Jurkat, Clone E6-1 (cell line): Measurements from ENCODE around the gene LCN9.

ENCODE experiments used
- DNase-seq: peaks from one replicate; pipeline ENCODE4 v3.0.0-alpha.2; 2011; ENCODE audit warnings: low read depth, low spot score
- H3K4me3 ChIP-seq: 2 replicates; pipeline ENCODE4 v1.5.1; 2011; ENCODE audit warnings: mild to moderate bottlenecking, low read length, control low read depth, moderate library complexity

LCN9 gene

GRCh38 chr9:135641745-135642144 is 21.4 kb upstream of the LCN9 start:
- H3K4me3 ChIP-seq: no peak overlapping the region
- no peak for DNase-seq

- H3K4me3 ChIP-seq: no peak overlapping the region
- DNase-seq: no peak
Measured at GRCh38 chr9:135644631-135645218, 18.4 kb upstream of the LCN9 start.

GRCh38 chr9:135647884-135648283 is 15.2 kb upstream of the LCN9 start:
- no peak overlapping the region for H3K4me3 ChIP-seq
- DNase-seq: no peak

- H3K4me3 ChIP-seq: no peak overlapping the region
Measured at GRCh38 chr9:135648494-135649410, 14.4 kb upstream of the LCN9 start.

DNA sequence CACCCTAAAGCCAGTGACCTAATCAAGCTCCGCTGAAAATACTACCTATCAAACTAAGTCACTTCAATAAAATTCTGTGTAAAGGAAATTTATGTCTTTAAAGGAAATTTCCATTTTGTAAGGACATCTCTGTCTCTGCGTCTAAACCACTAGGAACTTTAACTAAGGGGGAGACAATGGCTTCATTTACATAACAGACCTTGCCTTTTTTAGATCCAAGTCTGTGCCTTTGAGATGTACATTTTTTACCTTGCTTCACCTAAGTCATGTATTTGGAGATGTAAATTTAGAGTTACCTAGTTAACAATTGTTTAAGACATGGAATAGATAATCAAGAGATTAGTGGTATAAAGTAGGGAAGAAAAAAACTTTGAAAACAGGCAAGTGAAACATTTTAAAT is 13.6 kb upstream of the LCN9 start:
- H3K4me3 ChIP-seq: no peak overlapping the region
- no peak for DNase-seq

More at GRCh38 chr9:135648494-135649410, 14.4 kb upstream of the LCN9 start:
- DNase-seq: no peak

DNA sequence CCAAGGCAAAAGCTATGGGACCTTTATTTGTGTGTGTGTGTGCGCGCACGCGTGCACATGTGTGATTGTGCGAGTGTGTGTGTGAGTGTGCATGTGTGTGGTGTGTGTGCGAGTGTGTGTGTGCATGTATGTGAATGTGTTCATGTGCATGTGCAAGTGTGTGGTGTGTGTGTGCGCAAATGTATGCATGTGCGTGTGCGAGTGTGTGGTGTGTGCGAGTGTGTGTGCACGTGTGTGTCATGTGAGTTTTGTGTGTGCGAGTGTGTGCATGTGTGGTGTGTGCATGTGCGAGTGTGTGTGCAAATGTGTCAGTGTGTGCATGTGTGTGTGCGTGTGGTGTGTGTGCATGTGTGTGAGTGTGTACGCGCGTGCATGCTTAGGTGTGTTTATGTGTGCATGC is 12.7 kb upstream of the LCN9 start:
- no peak for DNase-seq
- H3K4me3 ChIP-seq: no peak overlapping the region

GRCh38 chr9:135655317-135655716 is 7.8 kb upstream of the LCN9 start:
- no peak for DNase-seq
- H3K4me3 ChIP-seq: no peak overlapping the region

DNA sequence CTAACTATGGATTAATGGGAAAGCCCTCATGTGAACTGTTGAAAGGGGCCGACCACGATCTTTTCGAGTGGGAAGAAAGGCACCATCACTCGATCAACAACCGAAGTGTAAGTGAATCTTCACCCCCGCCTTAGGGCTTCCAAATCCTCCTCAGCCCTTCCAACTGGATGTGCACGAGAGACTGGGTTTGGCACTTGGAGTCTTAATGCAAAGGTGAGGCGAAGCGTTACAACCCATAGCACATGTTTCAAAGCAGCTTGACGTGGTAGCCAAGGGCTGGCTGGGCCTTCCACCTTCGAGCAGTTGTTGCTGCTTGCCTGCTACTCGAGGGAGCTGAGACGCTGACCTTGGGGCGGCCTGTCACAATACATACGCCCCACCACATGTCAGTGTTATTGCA is 5.7 kb upstream of the LCN9 start:
- DNase-seq: no peak
- no peak overlapping the region for H3K4me3 ChIP-seq

DNA sequence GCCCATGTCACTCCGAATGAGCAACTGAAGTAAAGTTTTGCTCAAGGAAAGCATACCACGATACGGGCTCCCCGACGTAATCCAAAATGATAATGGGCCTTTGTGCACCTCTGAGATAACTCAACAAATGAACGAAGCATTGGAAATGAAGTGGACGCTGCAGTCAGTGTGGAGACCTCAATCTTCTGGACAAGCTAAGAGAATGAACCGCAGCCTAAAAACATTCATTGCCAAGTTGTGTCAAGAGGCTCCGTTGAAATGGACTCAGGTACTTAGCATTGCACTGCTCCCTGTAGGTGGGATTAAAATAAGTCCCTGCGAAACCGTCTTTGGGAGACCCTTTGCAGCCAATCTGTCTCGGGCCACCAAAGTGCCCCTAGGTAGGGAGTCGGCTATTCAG is 3.9 kb upstream of the LCN9 start:
- DNase-seq: no peak

GRCh38 chr9:135660407-135660806 is 2.7 kb upstream of the LCN9 start:
- no peak for DNase-seq
- H3K4me3 ChIP-seq: no peak overlapping the region

More for the DNA sequence above, 3.9 kb upstream of the LCN9 start:
- no peak overlapping the region for H3K4me3 ChIP-seq

- DNase-seq: no peak
Measured at GRCh38 chr9:135661816-135662560, 1.1 kb upstream of the LCN9 start.

DNA sequence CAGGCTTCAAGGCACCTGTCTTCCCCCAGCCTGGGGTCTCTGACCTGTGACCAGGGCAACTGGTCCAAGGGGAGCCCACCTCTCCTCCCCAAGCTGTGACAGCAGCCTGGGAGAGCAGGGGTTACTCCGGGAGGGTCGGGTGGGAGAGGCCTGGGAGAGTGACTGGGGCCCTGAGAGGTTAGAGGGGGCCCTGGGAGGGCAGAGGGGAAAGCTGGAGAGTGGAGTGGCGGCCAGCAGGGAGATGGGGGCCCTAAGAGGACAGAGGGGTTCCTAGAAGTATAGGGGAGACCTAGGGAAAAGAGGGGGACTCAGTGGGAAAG is 302 bp downstream of the LCN9 start:
- no peak overlapping the region for H3K4me3 ChIP-seq
- no peak for DNase-seq

More at GRCh38 chr9:135661816-135662560, 1.1 kb upstream of the LCN9 start:
- no peak overlapping the region for H3K4me3 ChIP-seq

DNA sequence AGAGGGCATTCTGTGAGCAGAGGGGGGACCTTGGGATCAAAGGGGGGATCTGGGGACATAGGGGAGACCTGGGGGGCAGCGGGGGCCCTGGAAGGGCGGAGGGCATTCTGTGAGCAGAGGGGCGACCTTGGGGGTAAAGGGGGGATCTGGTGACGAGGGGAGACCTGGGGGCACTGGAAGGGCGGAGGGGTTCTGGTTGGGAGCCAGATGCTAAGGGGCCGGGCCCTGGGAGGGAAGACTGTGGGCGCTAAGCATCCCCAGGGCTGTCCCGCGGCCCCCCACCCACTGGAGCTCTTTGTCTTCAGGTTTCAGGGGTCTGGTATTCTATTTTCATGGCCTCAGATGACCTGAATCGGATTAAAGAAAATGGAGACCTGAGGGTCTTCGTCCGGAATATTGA is 748 bp downstream of the LCN9 start:
- no peak overlapping the region for H3K4me3 ChIP-seq
- DNase-seq: no peak

DNA sequence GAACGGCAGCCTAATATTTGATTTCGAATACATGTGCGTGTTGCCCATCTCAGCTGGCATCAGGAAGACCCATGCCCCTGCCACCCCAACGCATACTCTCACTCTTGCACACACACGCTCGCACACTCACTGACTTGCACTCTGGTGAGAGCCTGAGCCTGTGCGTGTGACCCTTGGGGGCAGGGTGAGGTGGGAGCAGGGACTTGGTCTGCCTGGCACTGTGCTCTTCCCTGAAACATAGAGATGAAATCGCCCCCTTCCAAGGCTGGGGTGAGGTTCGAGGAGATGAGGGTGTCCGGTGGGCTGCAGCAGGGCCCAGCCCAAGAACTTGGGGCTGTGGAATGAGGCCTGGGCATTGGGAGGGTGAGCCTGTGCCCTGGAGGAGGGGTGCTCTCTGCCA is 1.2 kb downstream of the LCN9 start:
- H3K4me3 ChIP-seq: no peak overlapping the region
- DNase-seq: no peak

- no peak overlapping the region for H3K4me3 ChIP-seq
- DNase-seq: no peak
Measured at GRCh38 chr9:135664801-135665794, 2.0 kb downstream of the LCN9 start.

DNA sequence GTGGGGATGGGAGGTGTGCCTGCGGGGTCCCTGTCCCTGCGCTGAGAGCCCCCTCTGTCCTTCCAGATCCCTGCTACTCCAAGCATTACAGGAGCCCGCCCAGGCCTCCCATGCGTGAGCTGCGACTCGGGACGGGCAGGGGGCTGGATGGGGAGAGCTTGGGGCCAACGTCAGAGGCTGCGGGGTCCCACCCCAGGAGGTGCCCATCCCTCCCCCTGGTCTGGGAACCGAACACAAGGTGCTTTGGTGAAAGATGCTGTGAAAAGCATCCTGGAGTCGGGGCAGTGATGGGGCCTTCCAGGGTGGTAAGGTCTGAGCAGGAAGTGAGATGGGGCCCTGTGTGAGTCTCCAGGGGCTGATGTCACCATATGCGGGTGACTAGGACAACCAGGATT is 2.7 kb downstream of the LCN9 start:
- no peak overlapping the region for H3K4me3 ChIP-seq
- no peak for DNase-seq

- no peak overlapping the region for H3K4me3 ChIP-seq
- DNase-seq: peak; percentile 25
Measured at GRCh38 chr9:135666534-135667462, 3.7 kb downstream of the LCN9 start.

DNA sequence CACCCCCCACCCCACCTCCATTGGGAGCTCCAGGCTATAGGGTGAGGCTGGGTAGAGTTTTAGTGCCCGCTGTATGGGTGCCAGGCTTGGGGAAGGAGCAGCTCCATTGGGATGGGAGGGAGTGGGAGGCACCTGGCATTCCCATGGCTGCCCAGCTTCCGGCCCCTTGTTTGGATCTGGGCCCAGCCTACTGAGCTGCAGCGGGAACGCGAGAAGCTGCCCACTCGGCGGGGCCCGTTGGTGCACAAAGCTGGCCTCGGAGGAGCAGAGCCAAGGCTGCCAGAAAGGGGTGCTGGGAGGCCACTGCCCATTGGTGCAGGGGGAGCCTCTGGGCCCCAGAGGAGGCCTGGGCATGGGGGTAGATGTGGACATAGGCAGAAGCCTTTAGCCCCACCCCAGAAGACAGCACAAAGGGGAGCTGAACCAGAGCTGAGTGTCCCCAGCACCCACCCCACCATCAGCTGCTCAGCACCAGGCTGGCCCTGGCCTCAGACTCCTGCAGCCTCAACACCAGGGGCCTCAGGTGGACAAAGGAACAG is 4.4 kb downstream of the LCN9 start:
- DNase-seq: no peak
- H3K4me3 ChIP-seq: no peak overlapping the region
